ENCODE data around the gene ONECUT3.

GRCh38 chr19:1763648-1764639 is 10.6 kb downstream of the ONECUT3 start:
- TF ChIP-seq POLR2A (IDR thresholded peaks at IDR 0.05; ENCODE audit: low read depth, low read length) (no peak), TAF1 (IDR thresholded peaks at IDR 0.05; ENCODE audit: low read depth, low read length) (no peak), POLR2AphosphoS5 (IDR thresholded peaks at IDR 0.05; ENCODE audit: low read depth, low read length) (no peak)
